DMS 273 treated with DMSO at 0.1 percent for 48 hours (cell line): ENCODE measurements around the gene UGT1A9.

Source experiments
- DNase-seq: peaks from one replicate; lab custom pipeline; 2025; lab: John Stamatoyannopoulos, UW

The UGT1A9 gene

GRCh38 chr2:233796254-233796653 is 124.6 kb downstream of the UGT1A9 start:
- DNase-seq: no peak

DNA sequence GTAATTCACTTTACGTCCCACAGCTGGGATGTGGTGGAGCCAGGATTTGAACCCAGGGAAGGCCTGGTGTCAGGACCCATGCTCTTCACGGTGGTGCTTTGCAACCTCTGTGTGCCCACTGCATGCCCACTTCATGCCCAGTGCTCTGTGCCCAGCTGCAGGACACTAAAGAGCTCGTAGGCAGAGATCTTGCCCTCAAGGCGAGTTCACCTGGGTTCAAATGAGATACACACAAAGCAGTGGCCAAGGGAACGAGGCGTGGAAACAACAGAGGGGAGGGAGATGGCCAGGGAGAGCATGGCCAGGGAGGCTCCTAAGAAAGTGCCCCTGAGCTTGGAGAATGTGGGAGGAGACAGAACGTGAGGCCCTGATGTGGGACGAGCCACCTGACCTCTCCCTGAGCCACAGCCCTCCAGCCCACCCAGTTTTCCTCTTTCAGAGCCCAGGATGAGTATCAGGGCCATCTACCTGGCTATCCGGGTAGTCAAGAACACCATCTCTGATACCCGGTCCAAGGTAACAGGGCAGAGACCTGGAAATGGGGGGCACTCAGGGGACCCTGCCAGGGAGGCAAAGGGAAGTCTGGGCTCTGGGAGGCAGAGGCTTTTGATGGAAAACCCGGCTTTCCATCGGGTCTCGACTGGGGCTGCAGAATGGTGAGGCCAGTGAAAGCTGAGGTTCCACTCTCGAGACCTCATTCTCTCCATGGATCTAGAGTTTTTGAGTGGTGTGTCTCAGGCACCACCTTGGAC is 126.8 kb downstream of the UGT1A9 start:
- DNase-seq: no peak

GRCh38 chr2:233799087-233799665 is 127.5 kb downstream of the UGT1A9 start:
- DNase-seq: no peak

DNA sequence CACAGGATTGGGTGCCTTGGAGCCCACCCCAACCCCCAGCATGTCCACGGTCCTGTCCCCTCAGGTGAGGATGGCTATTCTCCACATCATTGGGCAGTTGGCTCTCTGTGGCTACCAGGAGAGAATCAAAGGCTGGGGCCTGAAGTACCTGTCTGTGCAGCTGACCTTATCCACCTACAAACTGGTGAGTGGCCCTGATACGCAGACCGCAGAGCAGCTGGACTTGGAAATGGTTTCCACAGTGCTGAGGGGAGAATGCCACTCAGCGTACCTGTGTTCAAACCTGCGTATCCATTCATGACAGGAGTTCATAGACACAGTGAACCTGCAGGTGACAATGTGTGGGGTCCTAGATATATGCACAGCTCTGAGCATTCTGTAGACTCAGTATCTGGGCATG is 128.0 kb downstream of the UGT1A9 start:
- no peak for DNase-seq

- DNase-seq: no peak
Observed at GRCh38 chr2:233800208-233800607, 128.5 kb downstream of the UGT1A9 start.

GRCh38 chr2:233801357-233802131 is 129.8 kb downstream of the UGT1A9 start:
- no peak for DNase-seq

- DNase-seq: no peak
Observed at GRCh38 chr2:233802132-233802815, 130.6 kb downstream of the UGT1A9 start.

DNA sequence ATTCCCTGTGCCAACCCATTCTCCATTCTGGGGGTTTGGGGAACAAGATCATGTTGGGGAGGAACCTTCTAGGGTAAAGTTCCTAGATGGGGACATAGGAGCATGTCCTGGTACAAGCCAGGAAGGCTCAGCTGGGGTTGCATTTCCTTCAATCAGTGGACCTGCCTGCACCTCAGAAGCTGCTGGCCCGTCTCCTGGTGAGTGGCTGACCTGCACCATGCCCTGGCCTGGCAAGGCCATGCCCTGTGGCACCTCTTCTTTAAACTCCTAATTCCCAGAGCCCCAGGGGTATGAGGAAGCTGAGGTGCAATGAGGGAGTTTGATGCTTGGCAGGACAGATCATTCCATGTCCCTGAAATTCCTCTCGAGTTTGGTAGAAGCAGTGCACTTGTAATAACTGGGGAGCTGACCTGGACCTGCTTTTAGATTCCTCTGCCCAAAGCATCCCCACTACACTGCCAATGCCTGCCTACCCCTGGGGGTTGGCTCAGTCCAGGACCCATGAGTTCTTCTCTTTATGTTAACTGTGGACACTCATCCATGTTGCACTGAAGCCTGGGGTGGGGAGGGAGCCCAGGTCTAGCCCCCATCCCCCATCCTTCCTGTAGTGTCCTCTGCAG is 131.7 kb downstream of the UGT1A9 start:
- DNase-seq: no peak

DNA sequence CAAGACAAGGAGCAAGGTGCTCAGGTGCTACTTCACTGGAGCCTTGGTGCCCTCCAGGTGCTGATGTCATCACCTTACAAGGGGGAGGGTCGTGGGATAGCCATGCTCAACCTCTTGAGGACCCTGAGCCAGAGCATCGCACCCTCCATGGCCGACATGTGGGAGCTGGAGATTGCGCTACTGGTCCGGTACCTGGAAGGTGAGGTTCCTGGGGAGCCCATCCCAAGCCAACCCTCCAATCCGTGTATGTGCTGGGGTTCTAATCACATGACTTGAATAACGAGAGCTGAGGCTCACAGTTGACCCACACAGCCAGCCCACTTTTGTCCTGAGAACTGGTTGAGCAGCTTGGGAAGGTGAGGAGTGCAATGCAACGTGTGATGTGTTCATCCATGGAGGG is 132.3 kb downstream of the UGT1A9 start:
- no peak for DNase-seq

GRCh38 chr2:233807215-233807865 is 135.6 kb downstream of the UGT1A9 start:
- no peak for DNase-seq

DNA sequence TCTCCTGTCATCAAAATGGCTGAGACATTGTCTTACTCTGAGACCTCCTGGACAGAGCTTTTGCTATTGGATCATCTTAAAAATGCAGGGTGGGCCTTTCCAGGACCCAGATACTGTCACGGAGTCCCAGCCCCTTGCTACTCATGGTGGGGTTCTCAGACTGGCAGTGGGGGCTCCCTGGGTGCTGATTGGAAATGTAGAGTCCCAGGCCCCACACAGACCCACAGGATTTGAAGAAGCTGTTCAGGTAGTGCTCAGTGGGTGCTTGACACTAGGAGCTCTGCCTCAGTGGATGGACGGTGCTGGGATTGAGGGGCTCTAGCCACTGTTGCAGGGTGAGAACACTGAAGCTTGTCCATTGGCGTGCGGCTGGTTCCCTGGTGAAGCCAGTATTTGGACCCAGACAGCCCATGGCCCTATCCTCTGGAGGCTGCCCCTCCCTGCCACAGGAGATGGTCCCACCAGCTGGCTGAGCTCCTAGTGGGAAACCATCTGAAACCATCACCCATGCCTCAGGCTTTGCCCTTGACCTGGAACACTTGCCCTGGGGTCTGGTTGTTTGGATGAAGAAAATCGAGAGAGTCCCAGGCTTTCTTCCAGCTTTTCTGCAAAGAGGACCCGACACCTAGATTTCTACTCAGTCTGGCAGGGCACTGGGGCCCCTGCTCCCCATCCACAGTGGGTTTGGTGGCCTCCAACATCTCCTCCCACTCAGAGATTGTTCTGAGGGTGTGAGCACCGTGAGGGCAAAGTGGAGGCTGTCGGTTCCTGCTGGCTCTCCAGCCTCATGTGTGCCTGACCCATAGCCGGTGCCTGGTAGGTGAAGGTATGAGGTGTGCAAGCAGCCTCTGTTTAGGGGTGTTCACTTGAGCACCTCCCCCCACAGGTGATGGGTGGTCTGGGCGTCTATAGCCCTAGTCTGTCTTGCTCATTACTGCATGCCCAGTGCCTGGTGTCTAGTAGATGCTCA is 136.6 kb downstream of the UGT1A9 start:
- DNase-seq: no peak

- no peak for DNase-seq
Observed at GRCh38 chr2:233810385-233810784, 138.7 kb downstream of the UGT1A9 start.

- DNase-seq: no peak
Observed at GRCh38 chr2:233811087-233811486, 139.4 kb downstream of the UGT1A9 start.

DNA sequence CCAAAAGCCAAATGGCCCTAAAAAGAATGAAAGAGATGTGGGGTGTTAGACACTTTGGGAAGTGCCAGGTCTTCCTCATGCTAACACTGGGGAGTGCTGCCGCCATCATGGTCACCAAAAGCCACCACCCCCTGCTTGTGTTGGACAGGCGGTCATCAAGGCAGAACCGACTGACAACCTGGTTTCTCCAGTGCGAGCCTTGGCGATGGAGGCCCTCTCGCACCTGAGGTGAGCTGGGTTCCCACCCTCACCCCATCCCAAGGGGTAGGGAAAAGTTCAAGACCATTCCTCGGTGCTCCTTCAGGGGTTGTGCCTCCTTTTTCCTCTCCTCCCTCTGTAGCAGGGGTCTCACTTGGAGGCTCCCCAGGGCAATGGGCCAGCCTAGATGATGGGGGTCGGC is 140.0 kb downstream of the UGT1A9 start:
- DNase-seq: no peak

- no peak for DNase-seq
Observed at GRCh38 chr2:233813236-233814055, 141.7 kb downstream of the UGT1A9 start.

DNA sequence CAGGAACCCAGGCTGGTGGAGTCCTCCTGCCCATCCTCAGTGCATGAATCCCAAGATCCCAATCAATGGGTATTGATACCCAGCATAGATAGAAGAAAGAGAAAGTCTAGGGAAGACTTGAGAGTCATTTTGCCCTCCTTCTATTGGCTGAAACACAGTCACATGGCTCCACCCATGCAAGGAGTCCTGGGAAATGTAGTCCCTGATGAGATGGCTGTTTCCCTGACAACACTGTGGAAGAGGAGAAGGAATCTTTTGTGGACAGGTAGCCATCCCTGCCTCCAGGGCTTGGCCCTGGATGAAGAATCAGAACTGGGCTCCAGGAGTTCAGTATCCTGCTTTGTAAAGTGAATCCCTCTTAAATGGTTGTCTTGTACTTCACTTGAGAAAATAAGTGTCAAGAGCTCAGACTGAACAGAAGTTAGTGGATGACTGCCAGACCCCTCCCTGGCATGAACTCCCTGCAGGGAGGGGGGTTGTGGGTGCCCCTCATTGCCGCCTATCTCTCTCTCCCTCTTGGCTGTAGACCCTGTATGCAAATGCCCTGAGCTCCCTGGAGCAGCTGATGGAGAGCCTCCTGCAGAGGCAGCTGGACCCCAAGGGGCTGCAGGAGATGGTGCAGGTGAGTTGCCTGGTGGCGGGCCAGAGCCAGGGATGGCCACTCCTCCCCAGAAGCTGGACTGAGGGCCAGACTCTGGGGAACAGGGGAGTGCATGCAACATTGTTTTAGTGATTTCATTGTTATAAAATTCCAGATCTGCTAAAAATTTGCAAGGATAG is 142.5 kb downstream of the UGT1A9 start:
- DNase-seq: no peak

- DNase-seq: no peak
Observed at GRCh38 chr2:233815861-233816260, 144.2 kb downstream of the UGT1A9 start.

GRCh38 chr2:233816334-233816733 is 144.6 kb downstream of the UGT1A9 start:
- DNase-seq: peak; percentile 16

DNA sequence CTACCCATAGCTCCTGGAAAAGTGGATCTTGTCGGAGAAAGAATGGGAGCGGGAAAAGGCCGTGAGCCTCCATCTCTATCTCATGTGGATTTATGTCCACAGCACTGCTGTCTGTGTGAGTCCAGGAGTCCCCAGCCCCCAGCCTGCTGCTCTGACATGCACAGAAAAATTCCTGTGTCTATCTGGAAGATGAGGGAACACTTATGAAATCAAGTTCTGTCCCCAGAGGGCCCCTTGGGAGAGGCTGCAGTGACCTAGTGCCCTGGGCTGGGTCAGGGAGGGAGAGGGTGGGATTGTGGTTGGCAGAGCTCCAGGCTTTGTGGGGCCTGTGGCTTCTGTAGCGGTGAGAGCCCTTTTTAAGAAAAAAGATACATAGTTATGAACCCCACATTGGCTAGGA is 145.1 kb downstream of the UGT1A9 start:
- DNase-seq: no peak
